IMR-90 (cell line): ENCODE results near the gene SLC4A8. TPM values are rescaled to one million over a fixed set of nuclear protein-coding genes. Genes with fewer than 3 reads are reported as not detected.

Source experiments
- ATAC-seq: fragments of 200-7000 bp; cut with Tn5 transposase; 2 replicates; pipeline ENCODE4 v1.9.1; 2020; ENCODE audit warnings: low read depth, mild to moderate bottlenecking, moderate library complexity
- BruUV-seq: library from RNA; stranded (reverse); fragments of 400-500 nt; replicated peaks from 2 replicates; lab custom pipeline; 2021; lab: Mats Ljungman, UMichigan
- CTCF ChIA-PET: fragments of 300-600 bp; formaldehyde crosslinking; extraction: SDS; loops from one replicate; lab custom pipeline; 2021; ENCODE audit warnings: antibody characterized with exemption; lab: Yijun Ruan, JAX
- POLR2A ChIA-PET: fragments of 300-600 bp; sonication (Branson Sonifier 250); formaldehyde crosslinking; loops from one replicate; lab custom pipeline; 2022; ENCODE audit warnings: antibody characterized with exemption; ENCODE audit not compliant: unreplicated experiment; lab: Charles Lee
- DNase-seq: peaks from one replicate; pipeline ENCODE4 v3.0.0; 2013
- H2AFZ ChIP-seq: replicated peaks from 2 replicates; pipeline ENCODE3; 2013; ENCODE audit warnings: low read length, mild to moderate bottlenecking; ENCODE audit not compliant: poor library complexity
- H2AK5ac ChIP-seq: 2 replicates; pipeline ENCODE4 v1.6.1; 2013; ENCODE audit warnings: low read depth, low read length, inconsistent platforms
- H2AK9ac ChIP-seq: replicated peaks from 2 replicates; pipeline ENCODE3; 2013; ENCODE audit warnings: mild to moderate bottlenecking, low read depth, low read length, moderate library complexity; ENCODE audit not compliant: poor library complexity
- H2BK120ac ChIP-seq: 2 replicates; pipeline ENCODE4 v1.6.1; 2013; ENCODE audit warnings: low read depth, low read length, inconsistent platforms
- H2BK15ac ChIP-seq: 3 replicates; pipeline ENCODE4 v1.6.1; 2013; ENCODE audit warnings: low read depth, low read length, inconsistent platforms
- H2BK20ac ChIP-seq: 2 replicates; pipeline ENCODE4 v1.6.1; 2013; ENCODE audit warnings: low read depth, mild to moderate bottlenecking, inconsistent platforms, low read length, moderate library complexity
- H2BK5ac ChIP-seq: 2 replicates; pipeline ENCODE4 v1.6.1; 2013; ENCODE audit warnings: mild to moderate bottlenecking, low read depth, low read length, inconsistent platforms; ENCODE audit not compliant: poor library complexity, severe bottlenecking
- H3K14ac ChIP-seq: replicated peaks from 2 replicates; pipeline ENCODE4 v1.6.1; 2013; ENCODE audit warnings: low read depth, low read length, inconsistent platforms
- H3K18ac ChIP-seq: 2 replicates; pipeline ENCODE4 v1.6.1; 2013; ENCODE audit warnings: low read depth, low read length, control low read depth
- H3K23ac ChIP-seq: 2 replicates; pipeline ENCODE4 v1.6.1; 2013; ENCODE audit warnings: low read depth, low read length, inconsistent platforms
- H3K27ac ChIP-seq: 2 replicates; pipeline ENCODE4 v1.5.1; 2013; ENCODE audit warnings: mild to moderate bottlenecking, control low read depth, low read length; ENCODE audit not compliant: insufficient read depth
- H3K27me3 ChIP-seq: 2 replicates; pipeline ENCODE4 v1.6.1; 2013; ENCODE audit warnings: low read length; ENCODE audit not compliant: control insufficient read depth, insufficient read depth
- H3K36me3 ChIP-seq: 2 replicates; pipeline ENCODE4 v1.6.1; 2013; ENCODE audit warnings: low read length, mixed read lengths; ENCODE audit not compliant: control insufficient read depth, insufficient read depth
- H3K4ac ChIP-seq: 2 replicates; pipeline ENCODE4 v1.6.1; 2013; ENCODE audit warnings: low read depth, low read length, inconsistent platforms
- H3K4me1 ChIP-seq: 2 replicates; pipeline ENCODE4 v1.6.1; 2013; ENCODE audit warnings: low read length, mixed read lengths; ENCODE audit not compliant: control insufficient read depth, insufficient read depth
- H3K4me2 ChIP-seq: 2 replicates; pipeline ENCODE4 v1.6.1; 2013; ENCODE audit warnings: low read depth, mild to moderate bottlenecking, control low read depth, low read length, moderate library complexity
- H3K4me3 ChIP-seq: 2 replicates; pipeline ENCODE4 v1.5.1; 2013; ENCODE audit warnings: low read depth, mild to moderate bottlenecking, control low read depth, low read length, moderate library complexity; ENCODE audit not compliant: insufficient read depth
- H3K56ac ChIP-seq: 2 replicates; pipeline ENCODE4 v1.6.1; 2013; ENCODE audit warnings: low read length, inconsistent platforms; ENCODE audit not compliant: insufficient read depth; ENCODE audit errors: extremely low read depth
- H3K79me1 ChIP-seq, 2 experiments: 2 replicates each; pipeline ENCODE4 v1.6.1; 2013; ENCODE audit warnings: low read length in 2 of 2, inconsistent platforms in 1 of 2, low read depth in 1 of 2
- H3K9ac ChIP-seq: 2 replicates; pipeline ENCODE4 v1.6.1; 2013; ENCODE audit warnings: low read depth, low read length, control low read depth
- H3K9me1 ChIP-seq: 2 replicates; pipeline ENCODE4 v1.6.1; 2013; ENCODE audit warnings: low read length, inconsistent platforms; ENCODE audit not compliant: insufficient read depth
- H3K9me3 ChIP-seq: 2 replicates; pipeline ENCODE4 v1.6.1; 2013; ENCODE audit warnings: low read length; ENCODE audit not compliant: control insufficient read depth, insufficient read depth
- H4K20me1 ChIP-seq: 2 replicates; pipeline ENCODE4 v1.6.1; 2013; ENCODE audit warnings: low read length, inconsistent platforms; ENCODE audit not compliant: insufficient read depth
- H4K5ac ChIP-seq: 2 replicates; pipeline ENCODE4 v1.6.1; 2013; ENCODE audit warnings: mild to moderate bottlenecking, low read depth, low read length, control low read depth
- H4K8ac ChIP-seq, 2 experiments: 2 replicates each; pipeline ENCODE4 v1.6.1; 2013; ENCODE audit warnings: low read depth in 2 of 2, low read length in 2 of 2, control low read depth in 1 of 2, inconsistent platforms in 1 of 2
- H4K91ac ChIP-seq: 2 replicates; pipeline ENCODE4 v1.6.1; 2013; ENCODE audit warnings: low read depth, low read length, inconsistent platforms; ENCODE audit not compliant: insufficient read depth
- BHLHE40 ChIP-seq: fragments of 150-350 bp; IDR thresholded peaks from 2 replicates; pipeline ENCODE4 v1.6.1; 2016; ENCODE audit warnings: mild to moderate bottlenecking, low read depth, low read length
- CEBPB ChIP-seq: IDR thresholded peaks from 2 replicates; pipeline ENCODE4 v1.6.1; 2012; ENCODE audit warnings: low read depth, low read length, improper control_type of control experiment
- CHD1 ChIP-seq: IDR thresholded peaks from 2 replicates; pipeline ENCODE4 v1.6.1; 2012; ENCODE audit warnings: low read depth, low read length, improper control_type of control experiment
- CTCF ChIP-seq: conservative IDR thresholded peaks from 2 replicates; pipeline ENCODE4 v1.5.1; 2012; ENCODE audit warnings: mild to moderate bottlenecking, low read depth, low read length, improper control_type of control experiment
- ELK1 ChIP-seq: fragments of 150-350 bp; IDR thresholded peaks from 2 replicates; pipeline ENCODE4 v1.6.1; 2016; ENCODE audit warnings: low read depth, mild to moderate bottlenecking, low read length, moderate library complexity, borderline replicate concordance
- FOS ChIP-seq: fragments of 150-350 bp; IDR thresholded peaks from 2 replicates; pipeline ENCODE4 v1.6.1; 2016; ENCODE audit warnings: low read depth, low read length
- MAZ ChIP-seq: IDR thresholded peaks from 2 replicates; pipeline ENCODE4 v1.6.1; 2012; ENCODE audit warnings: low read depth, mild to moderate bottlenecking, low read length, improper control_type of control experiment, moderate library complexity, borderline replicate concordance
- NFE2L2 ChIP-seq: fragments of 150-350 bp; IDR thresholded peaks from 2 replicates; pipeline ENCODE4 v1.6.1; 2016; ENCODE audit warnings: low read depth, mild to moderate bottlenecking, low read length
- POLR2A ChIP-seq: IDR thresholded peaks from 2 replicates; pipeline ENCODE4 v1.6.1; 2012; ENCODE audit warnings: mild to moderate bottlenecking, low read depth, low read length
- RCOR1 ChIP-seq: IDR thresholded peaks from 2 replicates; pipeline ENCODE4 v1.6.1; 2012; ENCODE audit warnings: mild to moderate bottlenecking, low read length, improper control_type of control experiment; ENCODE audit not compliant: insufficient replicate concordance
- SMC3 ChIP-seq: fragments of 150-350 bp; IDR thresholded peaks from 2 replicates; pipeline ENCODE4 v1.6.1; 2016; ENCODE audit warnings: low read depth, mild to moderate bottlenecking, antibody characterized with exemption, low read length, moderate library complexity
- USF2 ChIP-seq: fragments of 150-350 bp; IDR thresholded peaks from 2 replicates; pipeline ENCODE4 v1.6.1; 2017; ENCODE audit warnings: mild to moderate bottlenecking, antibody characterized with exemption, low read length, low read depth
- WGBS, 2 experiments: methylation state at CpG; one replicate each; pipeline versions ENCODE4 v1.1.5 to v1.1.7; 2013; ENCODE audit warnings: missing lambda C conversion rate in 2 of 2; ENCODE audit not compliant: insufficient read length in 1 of 2; ENCODE audit errors: extremely low coverage in 2 of 2; 5-methylcytosine and 5-hydroxymethylcytosine counted together
- dilution Hi-C: fragments of 300-500 bp; cut with HindIII; formaldehyde crosslinking; loops from one replicate; pipeline ENCODE4 v1.14.3; 2018; ENCODE audit warnings: low sequenced_read_pairs; ENCODE audit not compliant: unreplicated experiment
- in situ Hi-C: fragments of 300-500 bp; cut with MboI; formaldehyde crosslinking; loops from 3 replicates; pipeline ENCODE4 v1.14.3; 2019; ENCODE audit warnings: low sequenced_read_pairs, inconsistent platforms, mixed read lengths
- intact Hi-C: fragments of 100-400 bp; cut with micrococcal nuclease; formaldehyde crosslinking; loops from 2 replicates; pipeline ENCODE4 v1.10.0; 2022
- polyA plus RNA-seq, 3 experiments: library from polyadenylated mRNA; depleted of rRNA; stranded (reverse); fragments of >200 nt; gene quantifications; 2 replicates each; pipeline ENCODE4 v1.2.3, GENCODE V29; 2012; ENCODE audit warnings: low replicate concordance in 1 of 3
- total RNA-seq: library from RNA; depleted of rRNA; stranded (reverse); fragments of >200 nt; gene quantifications from 2 replicates; pipeline ENCODE4 v1.2.3, GENCODE V29; 2012

SLC4A8 gene
- total and polyA plus RNA-seq, 2 of the 4 experiments (the other 2 are of a cell fraction): 3.1 to 5.2 TPM

GRCh38 chr12:51378749-51379148, 45.9 kb upstream of the SLC4A8 start (continued):
- TF ChIP-seq USF2 (no peak), FOS (no peak), RCOR1 (no peak)

GRCh38 chr12:51379571-51379970, 45.1 kb upstream of the SLC4A8 start:
- CTCF ChIA-PET: no interaction called here
- Histone ChIP-seq H2BK5ac (no peak overlapping the region), H3K9me3 (no peaks in the 10 kb centered on the region), H3K4me1 (peaks cover 10% of the 10 kb centered on the region), H4K91ac (no peak overlapping the region), H3K4me2 (no peak overlapping the region), H2BK15ac (no peak overlapping the region), H3K4ac (no peak overlapping the region), H3K36me3 (no peaks in the 10 kb centered on the region), H2BK20ac (no peak overlapping the region), H4K20me1 (no peaks in the 10 kb centered on the region), H4K8ac (no peak overlapping the region), H3K4me3 (no peak overlapping the region), H2AK5ac (no peak overlapping the region), H4K5ac (no peak overlapping the region), H3K9me1 (peaks cover 12% of the 10 kb centered on the region), H2AK9ac (no peak overlapping the region), H3K27me3 (no peaks in the 10 kb centered on the region), H3K56ac (no peak overlapping the region), H2AFZ (no peak overlapping the region), H3K18ac (no peak overlapping the region), H3K27ac (no peak overlapping the region), H3K23ac (no peak overlapping the region), H3K9ac (no peak overlapping the region), H3K14ac (no peak overlapping the region), H2BK120ac (no peak overlapping the region), H3K79me1 (0 out of 4 replicates have a peak, but pooled peaks cover 0 to 6% of the 10 kb centered on the region in 2 experiments)
- no peak for ATAC-seq
- intact Hi-C loops: no loop called here
- 83% methylated on average over 2 of the region's 11 CpGs; no CpG with 5 or more reads in 1 of the 2 experiments for WGBS, 2 experiments
- no TSS peak for BruUV-seq
- POLR2A ChIA-PET: no interaction called here
- in situ Hi-C loops: no loop called here
- no peak for DNase-seq
- dilution Hi-C loops: no loop called here
- TF ChIP-seq ELK1 (no peak), FOS (no peak), USF2 (no peak), RCOR1 (no peak), CTCF (no peak), CHD1 (no peak), BHLHE40 (no peak), MAZ (no peak), NFE2L2 (no peak), POLR2A (no peak), SMC3 (no peak), CEBPB (no peak)
